A549 (cell line): ENCODE measurements around the gene TNC.

Source experiments
- CHD2 ChIP-seq: fragments of 150-350 bp; IDR thresholded peaks from 2 replicates; pipeline ENCODE4 v1.6.1; 2014; ENCODE audit warnings: low read length; ENCODE audit not compliant: partially characterized antibody
- ESRRA ChIP-seq: fragments of 150-350 bp; IDR thresholded peaks from 2 replicates; pipeline ENCODE4 v1.6.1; 2014; ENCODE audit warnings: mild to moderate bottlenecking, low read length, borderline replicate concordance
- RNF2 ChIP-seq: fragments of 200-600 bp; sonication (generic); IDR thresholded peaks from 2 replicates; pipeline ENCODE4 v1.6.1; 2016; ENCODE audit warnings: low read depth, mild to moderate bottlenecking, antibody characterized with exemption, moderate library complexity, borderline replicate concordance
- TF ChIP-seq, protein P1 (sequence below): fragments of >200 bp; sonication (Bioruptor Twin); formaldehyde crosslinking; IDR thresholded peaks from 3 replicates; pipeline ENCODE4 v1.5.1; 2016

DNA sequence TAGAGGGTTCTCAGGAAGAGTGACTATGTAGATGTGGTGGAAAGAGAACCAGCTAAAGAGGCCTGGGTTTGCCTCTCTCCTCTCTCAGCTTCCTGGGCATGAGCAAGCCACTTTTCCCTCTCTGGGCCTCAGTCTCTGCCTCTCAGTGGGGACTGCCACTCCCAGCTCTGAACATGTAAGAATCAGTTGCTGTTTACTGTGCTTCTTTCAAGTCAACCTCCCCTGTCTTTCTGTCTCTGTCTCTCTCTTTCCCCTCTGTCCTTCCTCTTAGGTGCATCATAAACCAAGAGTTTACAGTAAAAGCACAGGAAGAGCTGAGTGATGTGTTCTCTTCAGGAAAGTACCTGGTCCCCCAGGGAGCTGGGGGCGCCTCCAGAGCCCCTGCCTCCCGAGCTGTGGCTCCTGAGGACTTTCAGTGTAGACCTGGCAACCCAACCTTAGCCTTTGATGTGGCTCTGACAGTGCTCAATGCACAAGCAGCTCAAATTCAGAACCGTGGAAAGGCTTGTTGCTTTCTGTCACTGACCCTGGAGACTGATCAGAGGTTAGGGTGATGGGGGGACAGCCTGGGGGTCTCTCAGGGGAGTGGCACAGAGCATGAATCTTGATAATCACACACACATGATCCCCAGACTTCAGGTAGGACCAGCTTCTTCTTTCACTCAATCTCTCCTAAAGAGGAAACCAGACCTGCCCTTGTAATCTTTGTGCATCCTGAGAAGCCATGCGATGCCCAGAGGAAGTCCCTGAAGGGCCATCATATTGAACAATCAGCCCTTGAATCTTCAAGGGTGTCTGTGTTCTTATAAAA, 128.2 kb downstream of the TNC start:
- TF ChIP-seq, protein P1, sequence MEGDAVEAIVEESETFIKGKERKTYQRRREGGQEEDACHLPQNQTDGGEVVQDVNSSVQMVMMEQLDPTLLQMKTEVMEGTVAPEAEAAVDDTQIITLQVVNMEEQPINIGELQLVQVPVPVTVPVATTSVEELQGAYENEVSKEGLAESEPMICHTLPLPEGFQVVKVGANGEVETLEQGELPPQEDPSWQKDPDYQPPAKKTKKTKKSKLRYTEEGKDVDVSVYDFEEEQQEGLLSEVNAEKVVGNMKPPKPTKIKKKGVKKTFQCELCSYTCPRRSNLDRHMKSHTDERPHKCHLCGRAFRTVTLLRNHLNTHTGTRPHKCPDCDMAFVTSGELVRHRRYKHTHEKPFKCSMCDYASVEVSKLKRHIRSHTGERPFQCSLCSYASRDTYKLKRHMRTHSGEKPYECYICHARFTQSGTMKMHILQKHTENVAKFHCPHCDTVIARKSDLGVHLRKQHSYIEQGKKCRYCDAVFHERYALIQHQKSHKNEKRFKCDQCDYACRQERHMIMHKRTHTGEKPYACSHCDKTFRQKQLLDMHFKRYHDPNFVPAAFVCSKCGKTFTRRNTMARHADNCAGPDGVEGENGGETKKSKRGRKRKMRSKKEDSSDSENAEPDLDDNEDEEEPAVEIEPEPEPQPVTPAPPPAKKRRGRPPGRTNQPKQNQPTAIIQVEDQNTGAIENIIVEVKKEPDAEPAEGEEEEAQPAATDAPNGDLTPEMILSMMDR = no peak
- TF ChIP-seq CHD2 (no peak), RNF2 (no peak), ESRRA (no peak)
